SU-DHL-6 (cell line): ENCODE results near the gene TAF1C.

Experiments used
- H2AFZ ChIP-seq: fragments of 200-600 bp; sonication (generic); 2 replicates; pipeline ENCODE4 v1.6.1; 2014; ENCODE audit warnings: low read depth, mild to moderate bottlenecking, moderate library complexity, mixed read lengths, antibody characterized with exemption, low read length; ENCODE audit not compliant: severe bottlenecking
- H3F3A ChIP-seq: fragments of 200-600 bp; shearing (Covaris generic); 2 replicates; pipeline ENCODE4 v1.6.0; 2016; ENCODE audit warnings: antibody characterized with exemption, mild to moderate bottlenecking; ENCODE audit not compliant: insufficient read depth
- H3K27ac ChIP-seq: fragments of 200-600 bp; sonication (generic); 2 replicates; pipeline ENCODE4 v1.5.1; 2016; ENCODE audit warnings: low read depth, mild to moderate bottlenecking, low read length, moderate library complexity, mixed read lengths
- H3K27me3 ChIP-seq: fragments of 200-600 bp; sonication (generic), shearing (Covaris generic); 2 replicates; pipeline ENCODE4 v1.6.0; 2014; ENCODE audit warnings: mild to moderate bottlenecking, low read length
- H3K36me3 ChIP-seq: fragments of 200-600 bp; sonication (generic); 2 replicates; pipeline ENCODE4 v1.6.1; 2014; ENCODE audit warnings: mild to moderate bottlenecking, low read length, mixed read lengths
- H3K4me2 ChIP-seq: fragments of 300-600, 200-600 bp; shearing (Covaris generic), sonication (generic); 2 replicates; pipeline ENCODE4 v1.6.0; 2014; ENCODE audit warnings: low read length, low read depth, mild to moderate bottlenecking; ENCODE audit not compliant: poor library complexity, severe bottlenecking
- H3K4me3 ChIP-seq: fragments of 200-600 bp; sonication (generic); 2 replicates; pipeline ENCODE4 v1.5.1; 2014; ENCODE audit warnings: antibody characterized with exemption, low read length, mild to moderate bottlenecking, mixed read lengths; ENCODE audit not compliant: insufficient read depth, poor library complexity, severe bottlenecking
- H3K79me2 ChIP-seq: fragments of 200-600 bp; sonication (generic); 2 replicates; pipeline ENCODE4 v1.6.1; 2014; ENCODE audit warnings: mild to moderate bottlenecking, low read length, moderate library complexity; ENCODE audit not compliant: insufficient read depth
- H3K9ac ChIP-seq: fragments of 200-600 bp; sonication (generic); 2 replicates; pipeline ENCODE4 v1.7.0; 2014; ENCODE audit warnings: mild to moderate bottlenecking, low read length
- H3K9me2 ChIP-seq: fragments of 200-600 bp; sonication (generic); replicated peaks from 2 replicates; pipeline ENCODE4 v1.6.1; 2014; ENCODE audit warnings: low read length; ENCODE audit not compliant: insufficient read depth
- H3K9me3 ChIP-seq: fragments of 200-600 bp; sonication (generic); 2 replicates; pipeline ENCODE4 v1.6.1; 2014; ENCODE audit warnings: low read length, mixed read lengths; ENCODE audit not compliant: insufficient read depth
- H4K20me1 ChIP-seq: fragments of 200-600 bp; sonication (generic); 2 replicates; pipeline ENCODE4 v1.6.1; 2014; ENCODE audit warnings: low read depth, mild to moderate bottlenecking, antibody characterized with exemption, low read length, moderate library complexity, mixed read lengths
- CTCF ChIP-seq: fragments of 200-600 bp; sonication (generic); IDR thresholded peaks from one replicate; pipeline ENCODE4 v1.5.1; 2017; ENCODE audit warnings: antibody characterized with exemption, mild to moderate bottlenecking, low read length, moderate library complexity; ENCODE audit not compliant: insufficient read depth, poor library complexity, severe bottlenecking
- EZH2phosphoT487 ChIP-seq: fragments of 200-600 bp; sonication (generic), shearing (Covaris generic); conservative IDR thresholded peaks from 2 replicates; pipeline ENCODE4 v1.6.1; 2018; ENCODE audit warnings: mild to moderate bottlenecking, antibody characterized with exemption, low read length, moderate library complexity, mixed read lengths

Gene TAF1C

DNA sequence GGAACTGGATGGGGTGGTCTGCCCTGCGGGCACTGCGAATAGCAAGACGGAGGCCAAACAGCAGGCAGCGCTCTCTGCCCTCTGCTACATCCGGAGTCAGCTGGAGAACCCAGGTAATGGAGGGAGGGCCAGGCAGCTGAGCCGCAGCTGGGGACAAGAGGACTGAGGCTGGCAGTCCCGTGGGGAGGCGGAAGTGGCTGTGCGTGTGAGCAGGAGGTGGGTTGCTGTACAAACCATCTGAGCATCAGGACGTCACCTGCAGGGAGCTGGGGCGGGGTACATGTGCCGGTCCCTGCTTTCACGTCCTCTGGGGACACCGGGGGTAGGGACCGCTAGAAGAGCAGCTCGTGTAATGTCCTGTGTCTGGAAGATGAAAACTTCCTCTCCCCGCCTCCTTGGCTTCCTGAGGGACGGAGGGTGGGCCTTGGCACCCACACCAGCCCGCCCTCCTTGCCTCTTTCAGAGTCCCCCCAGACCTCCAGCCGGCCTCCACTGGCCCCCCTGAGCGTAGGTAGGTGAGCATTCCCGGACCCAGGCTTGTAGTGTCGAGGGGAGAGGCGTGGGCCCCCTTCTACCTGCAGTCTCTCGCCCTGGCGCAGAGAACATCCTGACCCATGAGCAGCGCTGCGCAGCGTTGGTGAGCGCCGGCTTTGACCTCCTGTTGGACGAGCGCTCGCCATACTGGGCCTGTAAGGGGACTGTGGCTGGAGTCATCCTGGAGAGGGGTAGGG is 7.8 kb upstream of the TAF1C start:
- Histone ChIP-seq H3K9me2 (no peaks in the 10 kb centered on the region), H3K27me3 (no peaks in the 10 kb centered on the region), H3K79me2 (no peaks in the 10 kb centered on the region), H3K27ac (no peak overlapping the region), H3K4me2 (no peak overlapping the region), H3K4me3 (no peak overlapping the region), H3K9me3 (no peaks in the 10 kb centered on the region), H3K9ac (no peak overlapping the region), H3K36me3 (no peaks in the 10 kb centered on the region), H2AFZ (no peak overlapping the region), H4K20me1 (no peaks in the 10 kb centered on the region), H3F3A (no peaks in the 10 kb centered on the region)
- TF ChIP-seq EZH2phosphoT487 = no peak
- TF ChIP-seq CTCF = no peak

GRCh38 chr16:84194018-84194417 is 7.2 kb upstream of the TAF1C start:
- H3K27me3 ChIP-seq = no peaks in the 10 kb centered on the region
- no peaks in the 10 kb centered on the region for H3F3A ChIP-seq
- no peaks in the 10 kb centered on the region for H4K20me1 ChIP-seq
- no peaks in the 10 kb centered on the region for H3K9me2 ChIP-seq
- TF ChIP-seq EZH2phosphoT487 = no peak
- TF ChIP-seq CTCF = no peak
- H3K79me2 ChIP-seq = no peaks in the 10 kb centered on the region
- no peak overlapping the region for H2AFZ ChIP-seq
- H3K4me2 ChIP-seq = no peak overlapping the region
- no peaks in the 10 kb centered on the region for H3K36me3 ChIP-seq
- no peaks in the 10 kb centered on the region for H3K9me3 ChIP-seq
- no peak overlapping the region for H3K27ac ChIP-seq
- H3K9ac ChIP-seq = no peak overlapping the region
- H3K4me3 ChIP-seq = no peak overlapping the region

- H4K20me1 ChIP-seq = no peaks in the 10 kb centered on the region
- no peak overlapping the region for H3K27ac ChIP-seq
- no peaks in the 10 kb centered on the region for H3K9me2 ChIP-seq
- no peak overlapping the region for H2AFZ ChIP-seq
- no peaks in the 10 kb centered on the region for H3F3A ChIP-seq
- no peaks in the 10 kb centered on the region for H3K9me3 ChIP-seq
- H3K4me2 ChIP-seq = no peak overlapping the region
- no peaks in the 10 kb centered on the region for H3K79me2 ChIP-seq
- no peaks in the 10 kb centered on the region for H3K36me3 ChIP-seq
- TF ChIP-seq EZH2phosphoT487 = no peak
- TF ChIP-seq CTCF = no peak
- no peak overlapping the region for H3K4me3 ChIP-seq
- H3K27me3 ChIP-seq = no peaks in the 10 kb centered on the region
- H3K9ac ChIP-seq = no peak overlapping the region
Measured at GRCh38 chr16:84193480-84193879, 6.6 kb upstream of the TAF1C start.
